Kidney (tissue), 14 donors: ENCODE results near the gene MANEA. TPM values are rescaled to one million over a fixed set of nuclear protein-coding genes. Genes with fewer than 3 reads are reported as not detected.

Source experiments
- DNase-seq, 5 donors: peaks; one replicate each; pipeline ENCODE4 v3.0.0-alpha.2; 2013 to 2020
- FAIRE-seq: peaks from 2 replicates; lab custom pipeline; 2012; peaks lifted over from hg19 to GRCh38; lab: Jason Lieb, UNC
- H3K27ac ChIP-seq, 2 donors: one replicate each; pipeline ENCODE4 v1.7.0; 2013; ENCODE audit warnings: low read depth in 2 of 2, low read length in 2 of 2, inconsistent platforms in 1 of 2
- H3K27me3 ChIP-seq: one replicate; pipeline ENCODE4 v1.7.1; 2013; ENCODE audit warnings: low read length, inconsistent platforms; ENCODE audit not compliant: control insufficient read depth, insufficient read depth
- H3K36me3 ChIP-seq, 3 donors: one replicate each; pipeline versions ENCODE4 v1.7.0 to v1.7.1; 2013; ENCODE audit warnings: low read length in 3 of 3, control low read depth in 1 of 3, inconsistent platforms in 1 of 3; ENCODE audit not compliant: insufficient read depth in 3 of 3, control insufficient read depth in 2 of 3
- H3K4me1 ChIP-seq, 3 donors: one replicate each; pipeline versions ENCODE4 v1.7.0 to v1.7.1; 2013; ENCODE audit warnings: low read length in 3 of 3, inconsistent platforms in 1 of 3, low read depth in 1 of 3; ENCODE audit not compliant: control insufficient read depth in 2 of 3, insufficient read depth in 2 of 3
- H3K4me3 ChIP-seq, 3 donors: one replicate each; pipeline versions ENCODE4 v1.7.0 to v1.8.1; 2013; ENCODE audit warnings: low read length in 3 of 3, control low read depth in 1 of 3, inconsistent platforms in 1 of 3
- H3K9ac ChIP-seq, 3 donors: one replicate each; pipeline versions ENCODE4 v1.7.0 to v1.7.1; 2013; ENCODE audit warnings: low read length in 3 of 3, control low read depth in 1 of 3, inconsistent platforms in 1 of 3
- H3K9me3 ChIP-seq, 3 donors: one replicate each; pipeline versions ENCODE4 v1.7.0 to v1.7.1; 2013; ENCODE audit warnings: low read length in 3 of 3, control low read depth in 1 of 3, inconsistent platforms in 1 of 3; ENCODE audit not compliant: control insufficient read depth in 2 of 3, insufficient read depth in 1 of 3
- intact Hi-C: fragments of 100-400 bp; cut with DNase I; formaldehyde crosslinking; loops from one replicate; pipeline ENCODE4 v1.11.1; 2022
- polyA plus RNA-seq: library from polyadenylated mRNA; stranded (reverse); fragments of 350-450 nt; fragmentation: Illumina TruSeq; extraction: RNeasy Lipid Tissue Mini Kit (QIAGEN cat#74804); gene quantifications from one replicate; pipeline ENCODE4 v1.2.3, GENCODE V29; 2014; ENCODE audit warnings: low read depth, low replicate concordance; ENCODE audit not compliant: insufficient read depth
- total RNA-seq: library from RNA; stranded (reverse); fragmentation: NEBNext Ultra II Directional; extraction: Animal tissue kit (Norgen Biotek cat#: 25700); gene quantifications from one replicate; pipeline ENCODE4 v1.2.1, GENCODE V29; 2021
- TF ChIP-seq, protein P1 (sequence below): IDR thresholded peaks from 3 replicates; pipeline ENCODE4 v1.5.1; 2012; ENCODE audit warnings: mild to moderate bottlenecking, moderate library complexity, borderline replicate concordance; ENCODE audit not compliant: insufficient read depth; ENCODE audit errors: extremely low read depth
- donor health status: control.
- donor health status: control.
- donor health status: control.
- donor health status: control.
- donor health status: control.
- donor health status: DM: yes; HTN: yes; CAD: no.
- donor health status: Normal renal cell carcinoma (clear cell type).

MANEA gene
- total and polyA plus RNA-seq, 2 donors from 2014 or later: 5.4 to 15.6 TPM

DNA sequence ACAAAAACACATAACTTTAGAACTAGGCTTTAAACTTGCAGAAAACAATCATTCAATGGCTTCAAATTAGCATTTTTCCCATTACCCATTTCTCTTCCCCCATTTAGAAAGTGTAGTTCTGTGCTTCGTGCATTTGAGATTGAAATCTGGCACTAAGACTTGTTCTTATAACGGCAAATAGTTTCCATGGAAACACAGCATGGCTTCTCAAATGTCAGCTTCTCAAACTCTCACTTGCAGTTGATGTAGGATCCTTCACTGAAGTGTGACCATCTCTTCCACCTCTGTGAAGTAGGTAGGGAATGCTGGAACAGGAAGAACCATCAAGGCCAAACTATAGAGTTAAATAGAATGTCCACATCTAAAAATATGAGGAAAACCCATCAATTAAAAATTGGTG is 52.2 kb downstream of the MANEA start:
- TF ChIP-seq, protein P1, sequence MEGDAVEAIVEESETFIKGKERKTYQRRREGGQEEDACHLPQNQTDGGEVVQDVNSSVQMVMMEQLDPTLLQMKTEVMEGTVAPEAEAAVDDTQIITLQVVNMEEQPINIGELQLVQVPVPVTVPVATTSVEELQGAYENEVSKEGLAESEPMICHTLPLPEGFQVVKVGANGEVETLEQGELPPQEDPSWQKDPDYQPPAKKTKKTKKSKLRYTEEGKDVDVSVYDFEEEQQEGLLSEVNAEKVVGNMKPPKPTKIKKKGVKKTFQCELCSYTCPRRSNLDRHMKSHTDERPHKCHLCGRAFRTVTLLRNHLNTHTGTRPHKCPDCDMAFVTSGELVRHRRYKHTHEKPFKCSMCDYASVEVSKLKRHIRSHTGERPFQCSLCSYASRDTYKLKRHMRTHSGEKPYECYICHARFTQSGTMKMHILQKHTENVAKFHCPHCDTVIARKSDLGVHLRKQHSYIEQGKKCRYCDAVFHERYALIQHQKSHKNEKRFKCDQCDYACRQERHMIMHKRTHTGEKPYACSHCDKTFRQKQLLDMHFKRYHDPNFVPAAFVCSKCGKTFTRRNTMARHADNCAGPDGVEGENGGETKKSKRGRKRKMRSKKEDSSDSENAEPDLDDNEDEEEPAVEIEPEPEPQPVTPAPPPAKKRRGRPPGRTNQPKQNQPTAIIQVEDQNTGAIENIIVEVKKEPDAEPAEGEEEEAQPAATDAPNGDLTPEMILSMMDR: no peak
- Histone ChIP-seq H3K9ac (no peak overlapping the region), H3K9me3 (peaks cover 0 to 9% (median 0%) of the 10 kb centered on the region in 3 donors), H3K4me1 (no peaks in the 10 kb centered on the region), H3K36me3 (no peaks in the 10 kb centered on the region), H3K27me3 (no peaks in the 10 kb centered on the region), H3K4me3 (no peak overlapping the region), H3K27ac (no peak overlapping the region)
- FAIRE-seq: no peak
- peak in 3 of 5 donors; percentile 21 to 82 (median 62) for DNase-seq
- intact Hi-C loops: no loop called here

GRCh38 chr6:95636552-95637431 is 59.5 kb downstream of the MANEA start:
- H3K4me3 ChIP-seq: peak overlapping the region in 1 of 3 donors; percentile 27
- H3K9me3 ChIP-seq: no peaks in the 10 kb centered on the region
- DNase-seq: peak in 4 of 5 donors; percentile 86 to 89 (median 87)
- no peak for FAIRE-seq
- TF ChIP-seq, protein P1: no peak
- no peak overlapping the region for H3K27ac ChIP-seq
- H3K27me3 ChIP-seq: no peaks in the 10 kb centered on the region
- H3K4me1 ChIP-seq: peaks cover 0 to 4% (median 0%) of the 10 kb centered on the region in 3 donors
- H3K36me3 ChIP-seq: no peaks in the 10 kb centered on the region
- H3K9ac ChIP-seq: no peak overlapping the region
- intact Hi-C loops: no loop called here

DNA sequence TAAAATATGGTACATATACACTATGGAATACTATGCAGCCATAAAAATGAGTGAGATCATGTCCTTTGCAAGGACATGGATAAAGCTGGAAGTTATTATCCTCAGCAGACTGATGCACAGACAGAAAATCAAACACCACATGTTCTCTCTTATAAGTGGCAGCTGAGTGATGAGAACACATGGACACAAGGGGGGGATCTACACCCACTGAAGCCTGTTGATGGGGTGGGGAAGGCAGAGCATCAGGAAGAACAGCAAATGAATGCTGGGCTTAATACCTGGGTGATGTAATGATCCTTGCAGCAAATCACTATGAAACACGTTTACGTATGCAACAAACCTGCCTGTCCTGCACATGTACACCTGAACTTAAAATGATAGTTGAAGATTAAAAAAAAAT is 71.3 kb downstream of the MANEA start:
- TF ChIP-seq, protein P1: no peak
- H3K4me3 ChIP-seq: no peak overlapping the region
- no peaks in the 10 kb centered on the region for H3K27me3 ChIP-seq
- peaks cover 0 to 2% (median 0%) of the 10 kb centered on the region in 3 donors for H3K9me3 ChIP-seq
- no peak overlapping the region for H3K9ac ChIP-seq
- intact Hi-C loops: no loop called here
- H3K36me3 ChIP-seq: no peaks in the 10 kb centered on the region
- DNase-seq: peak in 1 of 5 donors; percentile 4
- H3K4me1 ChIP-seq: no peaks in the 10 kb centered on the region
- H3K27ac ChIP-seq: no peak overlapping the region
- FAIRE-seq: no peak
